AG10803 (cell line): ENCODE data around the gene PIGU.

Source experiments
- DNase-seq: peaks from one replicate; pipeline ENCODE4 v3.0.0; 2010; ENCODE audit warnings: low read depth
- H3K4me3 ChIP-seq: 2 replicates; pipeline ENCODE4 v1.5.1; 2011; ENCODE audit warnings: mild to moderate bottlenecking, low read length, control low read depth
- CTCF ChIP-seq: conservative IDR thresholded peaks from 2 replicates; pipeline ENCODE4 v1.5.1; 2011; ENCODE audit warnings: mild to moderate bottlenecking, low read length, control low read depth, inconsistent platforms

The PIGU gene

GRCh38 chr20:34579191-34579978 is 97.5 kb downstream of the PIGU start:
- TF ChIP-seq CTCF = peak; percentile 81
- H3K4me3 ChIP-seq = no peak overlapping the region
- DNase-seq = peak; percentile 78

- H3K4me3 ChIP-seq = no peak overlapping the region
- TF ChIP-seq CTCF = no peak
- DNase-seq = no peak
These were observed 98.4 kb downstream of the PIGU start for GRCh38 chr20:34578521-34578920.

- peak; percentile 63 for DNase-seq
- TF ChIP-seq CTCF = no peak
- H3K4me3 ChIP-seq = no peak overlapping the region
These were observed 98.9 kb downstream of the PIGU start for GRCh38 chr20:34578025-34578424.

GRCh38 chr20:34577061-34577460 is 99.8 kb downstream of the PIGU start:
- no peak overlapping the region for H3K4me3 ChIP-seq
- no peak for DNase-seq
- no peak for TF ChIP-seq CTCF

- H3K4me3 ChIP-seq = no peak overlapping the region
- no peak for TF ChIP-seq CTCF
- DNase-seq = no peak
These were observed 101.1 kb downstream of the PIGU start for GRCh38 chr20:34575756-34576155.

GRCh38 chr20:34575271-34575670 is 101.6 kb downstream of the PIGU start:
- no peak for TF ChIP-seq CTCF
- H3K4me3 ChIP-seq = no peak overlapping the region
- DNase-seq = no peak

GRCh38 chr20:34574861-34575260 is 102.0 kb downstream of the PIGU start:
- H3K4me3 ChIP-seq = no peak overlapping the region
- no peak for TF ChIP-seq CTCF
- no peak for DNase-seq
